HG02610 (cell line): Measurements from ENCODE around the gene SLIT3.
"Not testable (repeated sequence)": the region's sequence is repeated elsewhere in the genome, so short reads cannot be mapped to it uniquely, and the experiment has no call there.

ENCODE experiments used
- ATAC-seq: cut with Tn5 transposase; IDR thresholded peaks from one replicate; pipeline ENCODE4 v1.9.1; 2021; ENCODE audit warnings: mild to moderate bottlenecking, moderate library complexity; ENCODE audit not compliant: unreplicated experiment

Gene SLIT3

DNA sequence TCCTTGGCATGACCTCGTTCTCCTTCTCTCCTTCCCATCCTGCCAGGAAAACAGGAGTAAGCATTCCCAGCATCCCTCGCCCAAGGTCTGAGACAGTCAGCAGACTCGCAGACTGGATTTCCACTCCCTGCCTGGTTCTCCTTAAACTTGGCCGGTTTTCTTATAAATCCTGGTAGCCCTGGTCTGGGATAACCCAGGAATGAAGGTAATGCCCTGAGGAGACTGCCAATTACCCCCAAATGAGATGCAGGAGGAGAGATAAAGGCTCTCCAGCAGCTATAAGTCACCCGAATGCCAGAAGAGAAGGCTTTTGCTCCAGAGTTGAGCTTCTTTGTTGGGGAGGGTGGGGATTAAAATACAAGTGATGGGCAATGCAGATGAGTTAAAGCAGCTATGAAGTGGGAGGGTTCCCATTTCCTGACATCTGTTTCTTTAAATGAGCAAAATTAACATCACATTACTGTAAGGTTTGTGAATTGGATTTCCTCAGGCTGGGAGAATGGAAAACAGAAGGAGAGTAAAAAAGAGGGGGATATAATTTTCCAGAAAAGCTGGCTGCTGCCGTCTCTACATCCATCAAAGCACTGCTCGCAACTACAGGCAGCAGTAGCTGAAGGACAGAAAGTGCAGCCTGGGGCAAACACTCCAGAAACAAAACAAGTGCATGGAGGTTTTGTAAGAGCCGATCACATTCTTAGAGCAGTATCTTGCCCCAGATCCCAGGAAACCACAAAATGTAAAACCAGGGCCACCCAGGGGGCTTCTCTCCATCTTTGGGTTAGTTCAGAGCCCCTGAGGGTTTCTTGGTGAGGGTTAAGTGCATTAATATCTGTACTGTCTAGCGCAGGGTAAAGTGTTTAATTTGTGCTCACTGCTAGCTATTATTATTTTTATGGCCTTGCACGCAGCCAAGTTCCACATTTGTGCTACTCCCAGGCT is 544.2 kb downstream of the SLIT3 start:
- ATAC-seq: no peak

DNA sequence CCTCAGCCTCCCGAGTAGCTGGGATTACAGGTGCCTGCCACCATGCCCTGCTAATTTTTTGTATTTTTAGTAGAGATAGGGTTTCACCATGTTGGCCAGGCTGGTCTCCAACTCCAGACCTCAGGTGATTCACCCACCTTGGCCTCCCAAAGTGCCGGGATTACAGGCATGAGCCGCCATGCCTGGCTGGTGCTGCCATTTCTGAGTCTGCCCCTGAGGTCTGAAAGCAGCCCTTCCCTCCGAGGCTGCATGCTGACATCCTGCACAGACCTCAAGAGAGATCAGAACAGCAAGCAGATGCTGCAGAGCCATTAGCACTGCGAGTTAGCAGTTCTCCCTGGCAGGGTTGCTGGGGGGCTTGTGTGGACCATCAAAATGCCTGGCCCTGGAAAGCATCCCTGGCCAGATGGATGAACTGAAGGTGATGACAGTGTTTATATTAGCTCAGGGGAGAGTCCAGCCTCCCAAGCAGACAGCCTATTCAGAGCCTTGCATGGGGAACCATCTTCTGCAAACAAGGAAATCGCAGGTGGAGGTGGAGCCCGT is 545.3 kb downstream of the SLIT3 start:
- ATAC-seq: no peak

DNA sequence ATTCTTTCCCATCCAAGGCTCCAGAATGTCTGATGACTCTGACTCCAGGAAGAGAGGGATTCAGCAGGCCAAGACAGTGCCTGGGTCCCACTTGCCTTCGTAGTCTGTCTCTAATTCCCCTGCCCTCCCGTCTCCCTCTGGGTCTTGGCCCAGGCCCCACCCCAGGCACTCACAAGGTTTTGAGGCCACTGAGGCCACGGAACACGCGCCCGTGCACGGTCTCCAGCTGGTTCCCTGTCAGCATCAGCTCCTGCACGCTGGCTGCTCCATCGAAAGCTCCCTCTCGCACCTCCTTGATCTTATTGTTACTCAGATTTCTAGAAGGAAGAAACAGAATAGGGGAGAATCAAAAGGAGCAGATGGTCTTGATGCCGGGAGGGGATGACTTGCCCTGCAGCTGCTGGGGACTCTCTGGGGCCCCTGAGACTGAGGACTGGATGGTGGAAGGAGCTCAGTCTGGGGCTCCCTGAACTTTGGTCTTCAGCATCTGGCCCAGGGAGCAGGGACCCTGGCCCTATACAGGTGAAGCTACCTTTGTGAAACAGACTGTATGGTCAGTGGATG is 547.2 kb downstream of the SLIT3 start:
- ATAC-seq: no peak

DNA sequence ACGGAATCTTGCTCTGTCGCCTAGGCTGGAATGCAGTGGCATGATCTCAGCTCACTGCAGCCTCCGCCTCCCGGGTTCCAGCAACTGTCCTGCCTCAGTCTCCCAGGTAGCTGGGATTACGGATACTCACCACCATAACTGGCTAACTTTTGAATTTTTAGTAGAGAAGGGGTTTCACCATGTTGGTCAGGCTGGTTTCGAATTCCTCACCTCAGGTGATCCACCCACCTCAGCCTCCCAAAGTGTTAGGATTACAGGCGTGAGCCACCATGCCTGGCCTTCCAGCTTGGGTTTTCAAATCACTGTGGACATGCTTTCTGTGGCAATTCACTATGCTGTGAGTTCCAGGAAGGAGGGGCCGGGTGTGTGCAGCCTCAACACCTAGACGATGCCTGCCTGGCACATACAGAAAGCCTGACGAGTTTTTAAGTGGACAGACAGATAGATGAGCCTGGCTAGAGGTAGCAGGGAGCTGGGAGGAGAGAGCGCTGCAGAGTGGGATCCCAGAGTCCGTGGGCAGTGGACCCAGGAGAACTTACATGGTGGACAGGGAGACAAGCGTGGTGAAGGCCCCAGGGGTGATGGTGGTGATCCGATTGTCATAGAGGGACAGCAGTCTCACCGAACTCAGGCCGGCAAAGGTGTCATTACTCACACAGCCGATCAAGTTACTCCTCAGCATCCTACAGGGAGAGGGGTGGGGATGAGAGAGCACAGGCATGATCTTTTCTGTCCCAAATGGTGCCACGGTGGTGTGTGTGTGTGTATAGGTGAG is 548.3 kb downstream of the SLIT3 start:
- ATAC-seq: no peak

DNA sequence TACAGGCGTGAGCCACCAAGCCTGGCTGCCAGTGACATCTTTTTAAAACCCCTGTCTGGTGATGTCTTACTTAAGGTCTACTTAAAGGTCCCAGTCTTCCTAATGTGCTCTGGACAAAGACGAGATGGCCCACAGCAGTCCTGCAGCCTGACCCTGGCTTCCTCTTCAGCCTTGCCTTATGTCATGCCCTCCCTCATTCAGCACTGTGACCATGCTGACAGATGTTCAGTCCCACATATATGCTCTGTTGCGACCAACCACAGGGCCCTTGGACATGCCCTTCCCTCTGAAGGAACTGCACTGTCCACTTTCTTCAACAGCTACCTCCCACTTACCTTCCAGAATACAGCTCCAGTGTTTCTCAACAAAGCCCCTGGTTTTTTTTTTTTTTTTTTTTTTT is 548.9 kb downstream of the SLIT3 start:
- no peak for ATAC-seq

DNA sequence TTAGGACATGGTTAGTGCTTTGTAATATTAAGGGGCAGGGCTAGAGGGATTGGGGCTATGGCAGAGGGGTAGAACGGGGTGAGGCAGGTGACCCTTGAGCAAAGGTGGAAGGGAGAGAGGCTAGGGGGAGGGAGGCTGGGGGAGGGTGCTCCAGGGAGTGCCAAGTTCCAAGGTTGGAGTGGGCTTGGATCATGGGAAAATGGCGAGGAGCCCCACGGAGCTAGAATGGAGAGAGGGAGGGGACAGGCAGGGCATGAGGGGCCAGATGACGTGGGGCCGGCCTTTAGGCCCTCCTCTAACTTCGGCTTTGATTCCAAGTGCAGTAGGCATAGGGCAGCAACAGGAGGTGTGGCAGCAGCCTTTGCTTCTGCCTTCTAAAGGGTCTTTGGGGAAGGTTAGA is 550.0 kb downstream of the SLIT3 start:
- ATAC-seq: no peak

DNA sequence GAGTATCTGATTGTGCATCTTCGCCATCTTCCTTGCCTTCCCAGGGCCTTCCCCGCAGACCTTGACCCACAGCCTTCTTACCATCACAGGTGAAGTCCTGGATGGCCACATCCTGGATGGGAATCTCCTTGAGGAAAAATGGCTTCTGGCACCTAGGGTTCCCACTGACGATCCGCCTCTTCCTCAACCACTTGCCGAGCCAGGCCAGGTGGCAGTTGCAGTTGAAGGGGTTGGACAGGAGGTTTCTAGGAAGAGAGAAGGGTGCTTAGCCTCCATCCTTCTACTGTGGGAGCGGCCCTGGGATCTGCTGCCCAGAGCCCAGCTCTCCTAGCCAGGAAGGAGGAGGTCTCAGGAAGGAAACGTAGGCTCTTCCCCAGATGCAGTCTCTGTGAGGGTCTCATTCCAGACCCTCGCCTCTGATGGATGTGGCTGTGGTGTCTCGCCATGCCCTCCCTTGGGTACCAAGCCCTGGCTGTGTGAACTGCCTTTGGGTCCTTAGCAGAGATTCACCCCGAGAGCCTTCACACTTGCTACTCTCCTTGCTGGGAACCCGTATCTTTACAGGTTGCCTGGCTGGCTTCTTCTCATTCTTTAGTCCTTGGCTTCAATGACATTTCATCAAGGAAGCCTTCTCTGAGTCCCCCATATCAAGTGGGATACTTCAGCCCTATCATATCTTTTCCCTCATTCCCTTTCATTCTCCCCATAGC is 551.4 kb downstream of the SLIT3 start:
- ATAC-seq: no peak

DNA sequence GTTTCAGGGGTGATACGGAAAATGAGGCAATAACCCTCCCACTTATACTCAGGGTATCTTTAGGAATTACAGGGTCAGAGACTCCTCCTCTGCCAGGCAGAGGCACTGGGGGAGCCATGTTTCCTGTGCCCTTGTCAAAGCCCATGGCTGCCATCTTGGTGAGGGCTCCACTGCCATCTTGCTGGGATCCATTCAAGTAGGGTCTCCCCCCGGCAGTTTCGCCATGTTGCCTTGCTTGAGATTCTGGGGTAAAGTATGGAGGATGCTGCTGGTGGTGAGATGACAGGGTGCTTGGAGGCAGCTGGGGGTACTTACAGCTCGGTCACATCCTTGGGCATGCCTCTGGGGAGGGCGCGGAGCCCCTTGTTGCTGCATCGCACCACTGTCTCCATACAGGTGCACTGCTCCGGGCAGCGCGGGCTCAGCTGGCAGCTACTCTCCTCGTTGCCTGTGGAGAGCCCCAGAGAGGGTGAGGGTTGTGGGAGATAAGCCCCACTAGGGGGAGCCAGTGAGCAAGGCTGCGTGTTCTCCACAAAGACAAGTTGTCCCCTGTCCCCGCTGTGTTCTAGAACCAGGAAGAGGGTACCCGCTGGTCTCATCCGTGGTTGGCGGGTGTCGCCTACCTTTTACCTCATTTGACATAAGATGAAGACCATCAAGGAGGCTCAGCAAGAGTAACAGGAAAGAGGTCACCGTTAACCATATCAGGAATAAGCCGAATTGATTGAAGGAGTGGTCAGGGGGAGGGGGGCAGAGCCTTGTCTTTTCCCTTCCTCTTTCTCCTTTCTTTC is 552.8 kb downstream of the SLIT3 start:
- ATAC-seq: peak; percentile 79

DNA sequence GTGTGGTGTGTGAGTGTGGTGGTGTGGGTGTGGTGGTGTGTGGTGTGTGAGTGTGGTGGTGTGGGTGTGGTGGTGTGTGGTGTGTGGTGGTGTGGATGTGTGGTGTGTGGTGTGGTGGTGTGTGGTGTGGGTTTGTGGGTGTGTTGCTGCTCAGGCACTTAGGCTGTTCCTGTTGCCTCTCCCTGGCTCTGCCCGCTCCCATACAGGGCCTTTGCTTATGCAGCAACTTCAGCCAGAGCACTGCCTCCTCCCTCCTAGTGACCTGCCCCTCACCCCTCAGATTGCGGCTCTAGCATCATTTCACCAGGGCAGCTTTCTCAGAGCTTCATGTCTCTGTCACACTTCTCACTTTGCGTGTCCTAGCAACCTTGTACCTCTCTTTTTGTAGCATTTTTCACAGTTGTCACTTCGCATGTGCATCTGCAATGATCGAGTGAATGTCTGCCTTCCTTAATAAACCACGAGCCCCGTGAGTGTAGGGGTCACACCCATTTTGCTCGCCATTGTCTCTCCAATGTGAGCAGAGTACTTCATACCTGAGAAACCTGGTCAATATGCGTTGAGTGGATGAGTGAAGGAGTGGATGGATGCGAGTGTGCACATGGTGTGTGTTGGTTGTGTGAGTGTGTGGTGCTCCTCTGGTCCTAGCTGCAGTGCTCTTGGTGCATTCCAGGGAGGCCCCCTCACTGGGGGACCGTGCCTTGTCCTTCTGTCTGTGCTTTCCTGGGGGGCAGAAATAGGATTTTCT is 553.9 kb downstream of the SLIT3 start:
- ATAC-seq: no peak

DNA sequence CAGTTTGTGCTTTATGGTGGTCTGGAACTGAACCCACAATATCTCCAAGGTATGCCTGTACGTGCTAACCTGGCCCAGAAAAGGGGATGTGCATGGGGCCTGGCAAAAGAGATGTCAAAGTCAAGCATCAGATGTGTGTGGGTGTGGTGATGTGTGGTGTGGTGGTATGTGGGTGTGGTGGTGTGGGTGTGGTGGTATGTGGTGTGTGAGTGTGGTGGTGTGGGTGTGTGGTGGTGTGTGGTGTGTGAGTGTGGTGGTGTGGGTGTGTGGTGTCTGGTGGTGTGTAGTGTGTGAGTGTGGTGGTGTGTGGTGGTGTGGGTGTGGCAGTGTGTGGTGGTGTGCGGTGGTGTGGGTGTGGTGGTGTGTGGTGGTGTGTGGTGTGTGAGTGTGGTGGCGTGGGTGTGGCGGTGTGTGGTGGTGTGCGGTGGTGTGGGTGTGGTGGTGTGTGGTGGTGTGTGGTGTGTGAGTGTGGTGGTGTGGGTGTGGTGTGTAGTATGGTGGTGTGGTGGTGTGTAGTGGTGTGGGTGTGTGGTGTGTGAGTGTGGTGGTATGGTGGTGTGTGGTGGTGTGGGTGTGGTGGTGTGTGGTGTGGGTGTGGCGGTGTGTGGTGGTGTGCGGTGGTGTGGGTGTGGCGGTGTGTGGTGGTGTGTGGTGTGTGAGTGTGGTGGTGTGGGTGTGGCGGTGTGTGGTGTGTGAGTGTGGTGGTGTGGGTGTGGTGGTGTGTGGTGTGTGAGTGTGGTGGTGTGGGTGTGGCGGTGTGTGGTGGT is 554.6 kb downstream of the SLIT3 start:
- not testable (repeated sequence) for ATAC-seq

DNA sequence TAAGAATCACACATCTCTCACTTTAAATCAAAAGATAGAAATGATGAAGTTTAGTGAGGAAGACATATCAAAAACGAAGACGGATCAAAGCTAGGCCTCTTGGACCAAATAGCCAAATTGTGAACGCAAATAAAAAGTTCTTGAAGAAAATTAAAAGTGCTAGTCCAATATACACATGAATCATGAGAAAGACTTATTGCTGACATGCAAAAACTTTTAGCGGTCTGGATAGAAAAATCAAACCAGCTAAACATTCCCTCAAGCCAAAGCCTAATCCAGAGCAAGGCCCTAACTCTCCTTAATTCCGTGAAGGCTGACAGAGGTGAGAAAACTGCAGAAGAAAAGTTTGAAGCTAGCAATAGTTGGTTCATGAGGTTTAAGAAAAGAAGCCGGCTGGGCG is 557.3 kb downstream of the SLIT3 start:
- ATAC-seq: no peak

DNA sequence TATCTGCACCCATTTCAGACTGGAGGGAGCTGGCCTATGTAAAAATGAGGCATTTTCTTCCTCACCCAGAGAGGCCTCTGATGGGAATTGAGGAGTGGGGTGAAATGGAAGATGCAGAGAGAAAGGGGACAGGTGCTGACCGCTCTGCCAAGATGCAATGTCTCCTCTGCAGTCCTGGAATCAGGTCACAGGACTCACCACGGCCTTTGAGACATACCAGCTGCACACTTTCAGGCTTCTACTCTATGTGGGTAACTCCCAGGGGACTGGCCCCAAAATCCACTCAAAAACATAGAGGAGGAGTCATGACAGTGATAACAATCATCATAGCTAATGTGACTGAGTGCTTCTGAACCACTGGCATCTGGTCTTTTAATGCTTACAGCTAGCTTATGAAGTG is 558.6 kb downstream of the SLIT3 start:
- not testable (repeated sequence) for ATAC-seq

DNA sequence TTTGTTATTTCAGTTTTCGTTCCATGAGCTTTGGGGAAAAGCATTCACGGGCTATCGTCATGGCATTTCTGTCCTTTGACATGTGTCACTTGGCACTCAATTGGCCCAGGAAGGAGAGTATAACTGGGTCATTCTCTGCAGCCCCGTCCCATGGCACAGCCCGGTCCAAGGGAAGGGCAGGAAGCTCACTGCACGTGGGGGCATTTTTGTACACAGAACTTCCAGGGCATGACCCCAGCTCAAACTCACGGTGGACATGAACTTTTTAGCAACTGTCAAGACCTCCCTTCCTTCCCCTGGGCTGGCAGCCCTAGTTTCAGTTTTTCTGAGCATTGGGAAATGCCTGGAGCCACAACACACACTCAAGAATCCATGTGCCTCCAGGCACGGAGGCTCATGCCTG is 560.1 kb downstream of the SLIT3 start:
- ATAC-seq: no peak

DNA sequence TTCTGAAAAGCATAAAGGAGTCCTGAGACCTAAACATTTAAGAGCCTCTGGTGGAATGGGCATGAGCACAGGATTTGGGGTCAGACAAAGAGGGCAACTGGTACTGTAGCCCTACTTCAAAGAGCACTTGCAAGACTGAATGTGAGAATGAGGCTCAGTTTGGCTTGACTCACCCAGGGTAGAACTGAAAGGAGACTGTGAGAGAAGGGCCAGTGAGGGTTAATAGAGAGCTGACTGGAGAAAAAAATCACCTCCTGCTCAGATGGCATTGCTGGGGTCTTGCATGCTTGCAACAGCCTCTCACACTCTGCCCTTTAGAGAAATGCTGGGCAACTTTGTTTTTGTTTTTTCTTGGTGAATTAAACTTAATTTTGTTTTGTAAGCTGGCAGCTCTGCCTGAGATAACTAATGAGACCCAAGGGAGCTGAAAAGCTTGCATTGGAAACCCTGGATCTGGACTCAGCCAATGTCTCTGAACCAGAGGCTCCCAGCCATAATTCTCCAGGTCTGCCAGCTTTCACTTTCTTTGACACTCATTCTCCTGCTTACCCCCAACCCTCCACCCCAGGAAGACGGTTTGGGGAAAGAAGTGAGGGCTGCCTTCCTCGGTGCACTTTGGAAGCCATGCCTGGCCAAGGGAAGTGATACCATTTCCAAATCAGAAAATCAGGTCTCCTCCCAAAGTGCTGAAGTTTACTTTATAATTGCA is 560.7 kb downstream of the SLIT3 start:
- no peak for ATAC-seq

DNA sequence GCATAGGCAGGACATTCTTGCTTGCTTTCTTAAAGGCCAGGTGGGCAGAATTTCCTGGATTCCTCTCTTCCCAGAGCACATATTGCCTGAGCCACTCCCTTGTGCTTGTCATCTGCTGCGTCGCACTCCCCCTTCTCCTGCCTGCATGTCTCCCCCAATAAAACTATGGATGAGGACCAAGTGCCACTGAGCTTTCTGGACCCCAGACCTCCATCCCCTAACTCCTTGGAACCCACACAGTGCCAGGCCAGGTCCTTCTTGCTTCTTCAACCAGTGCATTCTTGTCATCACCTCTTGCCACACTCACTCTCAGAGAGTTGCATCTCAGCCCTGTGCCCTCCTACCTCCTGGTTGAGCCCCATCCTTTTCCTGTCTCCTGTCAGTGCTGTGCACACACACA is 563.9 kb downstream of the SLIT3 start:
- ATAC-seq: no peak

DNA sequence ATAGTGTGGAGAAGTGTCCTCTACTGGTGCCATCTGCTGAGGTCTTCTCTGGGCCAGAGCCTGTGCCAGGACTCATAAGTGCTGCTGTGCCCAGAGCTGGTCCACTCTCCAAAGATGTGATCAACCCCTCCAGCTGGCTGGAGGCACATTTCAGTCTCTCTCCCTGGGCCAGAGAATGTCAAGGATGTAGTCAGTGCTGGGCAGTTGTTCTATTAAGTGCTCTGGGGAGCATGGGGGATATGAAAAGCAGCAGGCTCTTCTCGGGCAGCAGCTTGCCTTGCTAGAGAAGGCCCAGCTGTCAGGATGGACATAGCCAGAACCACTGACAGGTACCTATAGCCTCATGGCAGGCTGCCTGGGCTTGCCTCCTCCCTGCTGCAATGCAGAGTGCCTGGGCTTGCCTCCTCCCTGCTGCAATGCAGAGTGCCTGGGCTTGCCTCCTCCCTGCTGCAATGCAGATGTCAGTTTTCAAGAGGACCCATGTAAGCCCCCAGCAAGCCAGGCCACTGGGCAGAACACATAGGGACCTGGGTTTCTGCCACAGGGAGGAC is 564.6 kb downstream of the SLIT3 start:
- ATAC-seq: no peak

DNA sequence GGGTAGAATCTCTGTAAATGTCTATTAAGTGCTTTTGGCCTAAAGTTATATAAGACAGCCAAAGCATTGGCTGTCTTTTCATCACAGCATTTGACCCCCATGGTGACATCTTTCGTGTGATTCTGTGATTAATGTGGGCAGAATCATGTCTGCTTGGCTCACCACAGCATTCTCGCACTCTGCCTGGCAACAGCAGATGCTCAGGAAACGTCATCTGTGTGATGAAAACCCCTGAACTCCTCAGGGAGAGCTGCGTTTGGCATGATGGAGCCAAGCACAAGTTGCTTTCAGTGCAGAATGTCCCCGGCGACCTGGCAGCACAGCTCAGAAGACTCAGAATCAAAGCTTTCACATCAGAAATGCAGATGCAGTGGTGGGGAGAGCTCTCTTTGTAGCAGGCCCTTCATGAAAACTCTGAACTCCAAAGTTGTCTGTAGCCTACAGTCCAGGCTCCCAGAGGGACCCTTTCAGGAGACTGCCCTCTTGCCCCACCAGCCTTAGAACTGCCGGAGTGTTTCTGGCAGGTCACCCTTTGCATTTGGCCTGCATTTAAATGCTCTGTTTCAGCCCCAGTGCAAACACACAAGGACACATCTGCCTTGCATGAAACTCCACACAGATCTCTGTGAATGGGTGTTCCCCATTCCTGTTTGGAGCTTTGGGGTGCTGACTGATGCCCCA is 566.2 kb downstream of the SLIT3 start:
- ATAC-seq: peak; percentile 80
